HepG2 (cell line): ENCODE results near the gene REEP3.

Experiments
- TF ChIP-seq, protein P1 (sequence below): sonication (generic); formaldehyde crosslinking; IDR thresholded peaks from 2 replicates; pipeline ENCODE4 v1.4.0; 2020; ENCODE audit warnings: missing genetic modification reagents
- TF ChIP-seq, protein P2 (sequence below), 2 experiments: IDR thresholded peaks; 2 replicates each; pipeline ENCODE4 v1.6.1; 2011 to 2012; ENCODE audit warnings: low read length in 2 of 2, borderline replicate concordance in 1 of 2, low read depth in 1 of 2, mild to moderate bottlenecking in 1 of 2, moderate library complexity in 1 of 2

DNA sequence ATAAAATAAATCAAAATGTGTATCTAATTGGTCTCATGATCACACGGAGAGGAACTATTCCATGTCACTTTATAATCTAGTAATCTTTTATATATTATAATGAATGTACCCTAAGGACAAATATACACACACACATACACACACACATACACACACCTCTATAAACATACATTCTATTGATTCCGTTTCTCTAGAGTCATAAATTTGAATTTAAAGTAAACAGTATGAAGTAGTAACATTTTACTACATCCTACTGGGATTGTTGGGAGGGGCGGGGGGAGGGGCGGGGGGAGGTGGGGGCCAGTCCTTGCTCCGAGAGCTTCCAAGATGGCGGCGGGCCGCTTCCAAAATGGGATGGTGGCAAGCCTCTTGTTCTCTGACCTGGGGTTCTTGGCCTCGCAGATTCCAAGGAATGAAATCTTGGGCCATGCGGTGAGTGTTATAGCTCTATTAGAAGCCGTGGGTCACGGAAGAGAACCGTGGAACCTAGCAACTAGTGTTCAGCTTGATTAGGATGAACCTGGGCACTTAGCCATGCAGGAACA is 143.2 kb downstream of the REEP3 start:
- TF ChIP-seq, protein P1, sequence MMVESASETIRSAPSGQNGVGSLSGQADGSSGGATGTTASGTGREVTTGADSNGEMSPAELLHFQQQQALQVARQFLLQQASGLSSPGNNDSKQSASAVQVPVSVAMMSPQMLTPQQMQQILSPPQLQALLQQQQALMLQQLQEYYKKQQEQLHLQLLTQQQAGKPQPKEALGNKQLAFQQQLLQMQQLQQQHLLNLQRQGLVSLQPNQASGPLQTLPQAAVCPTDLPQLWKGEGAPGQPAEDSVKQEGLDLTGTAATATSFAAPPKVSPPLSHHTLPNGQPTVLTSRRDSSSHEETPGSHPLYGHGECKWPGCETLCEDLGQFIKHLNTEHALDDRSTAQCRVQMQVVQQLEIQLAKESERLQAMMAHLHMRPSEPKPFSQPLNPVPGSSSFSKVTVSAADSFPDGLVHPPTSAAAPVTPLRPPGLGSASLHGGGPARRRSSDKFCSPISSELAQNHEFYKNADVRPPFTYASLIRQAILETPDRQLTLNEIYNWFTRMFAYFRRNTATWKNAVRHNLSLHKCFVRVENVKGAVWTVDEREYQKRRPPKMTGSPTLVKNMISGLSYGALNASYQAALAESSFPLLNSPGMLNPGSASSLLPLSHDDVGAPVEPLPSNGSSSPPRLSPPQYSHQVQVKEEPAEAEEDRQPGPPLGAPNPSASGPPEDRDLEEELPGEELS: no peak
- TF ChIP-seq, protein P2, sequence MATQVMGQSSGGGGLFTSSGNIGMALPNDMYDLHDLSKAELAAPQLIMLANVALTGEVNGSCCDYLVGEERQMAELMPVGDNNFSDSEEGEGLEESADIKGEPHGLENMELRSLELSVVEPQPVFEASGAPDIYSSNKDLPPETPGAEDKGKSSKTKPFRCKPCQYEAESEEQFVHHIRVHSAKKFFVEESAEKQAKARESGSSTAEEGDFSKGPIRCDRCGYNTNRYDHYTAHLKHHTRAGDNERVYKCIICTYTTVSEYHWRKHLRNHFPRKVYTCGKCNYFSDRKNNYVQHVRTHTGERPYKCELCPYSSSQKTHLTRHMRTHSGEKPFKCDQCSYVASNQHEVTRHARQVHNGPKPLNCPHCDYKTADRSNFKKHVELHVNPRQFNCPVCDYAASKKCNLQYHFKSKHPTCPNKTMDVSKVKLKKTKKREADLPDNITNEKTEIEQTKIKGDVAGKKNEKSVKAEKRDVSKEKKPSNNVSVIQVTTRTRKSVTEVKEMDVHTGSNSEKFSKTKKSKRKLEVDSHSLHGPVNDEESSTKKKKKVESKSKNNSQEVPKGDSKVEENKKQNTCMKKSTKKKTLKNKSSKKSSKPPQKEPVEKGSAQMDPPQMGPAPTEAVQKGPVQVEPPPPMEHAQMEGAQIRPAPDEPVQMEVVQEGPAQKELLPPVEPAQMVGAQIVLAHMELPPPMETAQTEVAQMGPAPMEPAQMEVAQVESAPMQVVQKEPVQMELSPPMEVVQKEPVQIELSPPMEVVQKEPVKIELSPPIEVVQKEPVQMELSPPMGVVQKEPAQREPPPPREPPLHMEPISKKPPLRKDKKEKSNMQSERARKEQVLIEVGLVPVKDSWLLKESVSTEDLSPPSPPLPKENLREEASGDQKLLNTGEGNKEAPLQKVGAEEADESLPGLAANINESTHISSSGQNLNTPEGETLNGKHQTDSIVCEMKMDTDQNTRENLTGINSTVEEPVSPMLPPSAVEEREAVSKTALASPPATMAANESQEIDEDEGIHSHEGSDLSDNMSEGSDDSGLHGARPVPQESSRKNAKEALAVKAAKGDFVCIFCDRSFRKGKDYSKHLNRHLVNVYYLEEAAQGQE (IDR thresholded peaks at IDR 0.05; ENCODE audit: borderline replicate concordance in 1 of 2, low read depth in 1 of 2, low read length in 2 of 2): no peak
